SK-N-SH (cell line): Measurements from ENCODE around the gene LRP1. TPM values are rescaled to one million over a fixed set of nuclear protein-coding genes. Genes with fewer than 3 reads are reported as not detected.

ENCODE experiments used
- CTCF ChIA-PET: fragments of 300-600, 350-600 bp; formaldehyde crosslinking; extraction: SDS; loops from one replicate; lab custom pipeline; 2021; lab: Yijun Ruan, JAX
- POLR2A ChIA-PET: fragments of 350-600 bp; sonication (Branson Sonifier 250); formaldehyde crosslinking; extraction: SDS; loops from one replicate; lab custom pipeline; 2020; ENCODE audit warnings: antibody characterized with exemption, inconsistent platforms; lab: Yijun Ruan, JAX
- DNase-seq: peaks from one replicate; pipeline ENCODE4 v3.0.0; 2012
- H2AFZ ChIP-seq: fragments of 200-600 bp; sonication (generic); 2 replicates; pipeline ENCODE4 v1.8.1; 2016; ENCODE audit warnings: antibody characterized with exemption, mild to moderate bottlenecking, low read depth
- H3F3A ChIP-seq: fragments of 200-600 bp; sonication (generic); replicated peaks from 2 replicates; pipeline ENCODE3; 2016; ENCODE audit warnings: antibody characterized with exemption, mild to moderate bottlenecking; ENCODE audit not compliant: insufficient read depth
- H3K27ac ChIP-seq, 2 experiments: fragments of 200-500 bp in 1 of 2; fragments of 200-600 bp in 1 of 2; sonication (Bioruptor generic) in 1 of 2; sonication (generic), shearing (Covaris generic) in 1 of 2; 2 replicates each; pipeline versions ENCODE4 v1.5.1 to v1.6.1; 2014 to 2016; ENCODE audit warnings: low read depth in 2 of 2, inconsistent platforms in 1 of 2, low read length in 1 of 2, mild to moderate bottlenecking in 1 of 2, mixed read lengths in 1 of 2
- H3K27me3 ChIP-seq: fragments of 200-600 bp; sonication (generic), shearing (Covaris generic); 2 replicates; pipeline ENCODE4 v1.6.1; 2016; ENCODE audit warnings: mixed run types; ENCODE audit not compliant: insufficient read depth
- H3K36me3 ChIP-seq, 2 experiments: fragments of 200-500 bp in 1 of 2; fragments of 200-600 bp in 1 of 2; sonication (Bioruptor generic) in 1 of 2; sonication (generic) in 1 of 2; replicated peaks in 1 of 2; 2 replicates each; pipeline versions ENCODE3 to v1.5.1; 2014 to 2016; ENCODE audit warnings: low read length in 1 of 2, mild to moderate bottlenecking in 1 of 2; ENCODE audit not compliant: insufficient read depth in 2 of 2, control insufficient read depth in 1 of 2
- H3K4me1 ChIP-seq, 2 experiments: fragments of 200-500 bp in 1 of 2; fragments of 200-600 bp in 1 of 2; sonication (Bioruptor generic) in 1 of 2; sonication (generic), shearing (Covaris generic) in 1 of 2; 2 replicates each; pipeline versions ENCODE4 v1.5.1 to v1.6.1; 2014 to 2016; ENCODE audit warnings: low read depth in 1 of 2, low read length in 1 of 2, mixed run types in 1 of 2; ENCODE audit not compliant: insufficient read depth in 2 of 2, control insufficient read depth in 1 of 2
- H3K4me2 ChIP-seq: fragments of 200-600 bp; sonication (generic), shearing (Covaris generic); 2 replicates; pipeline ENCODE4 v1.6.1; 2017; ENCODE audit warnings: mixed run types
- H3K4me3 ChIP-seq, 2 experiments: fragments of 200-500 bp in 1 of 2; fragments of 200-600 bp in 1 of 2; sonication (Bioruptor generic) in 1 of 2; sonication (generic), shearing (Covaris generic) in 1 of 2; 2 replicates each; pipeline versions ENCODE4 v1.5.1 to v1.8.1; 2014 to 2016; ENCODE audit warnings: low read depth in 2 of 2, inconsistent platforms in 1 of 2, low read length in 1 of 2, mild to moderate bottlenecking in 1 of 2, mixed read lengths in 1 of 2, moderate library complexity in 1 of 2
- H3K79me2 ChIP-seq: fragments of 200-600 bp; sonication (generic); 2 replicates; pipeline ENCODE4 v1.8.1; 2017; ENCODE audit warnings: mild to moderate bottlenecking; ENCODE audit not compliant: insufficient read depth
- H3K9ac ChIP-seq: fragments of 200-600 bp; sonication (generic); 2 replicates; pipeline ENCODE4 v1.6.1; 2017; ENCODE audit warnings: mixed run types
- H3K9me2 ChIP-seq: fragments of 200-600 bp; sonication (generic); 2 replicates; pipeline ENCODE4 v1.6.1; 2017; ENCODE audit warnings: mixed run types
- H3K9me3 ChIP-seq: fragments of 200-600 bp; sonication (generic); 2 replicates; pipeline ENCODE4 v1.6.1; 2017; ENCODE audit warnings: mixed run types, mild to moderate bottlenecking, moderate library complexity
- H4K20me1 ChIP-seq: fragments of 200-600 bp; sonication (generic); 2 replicates; pipeline ENCODE4 v1.6.1; 2017; ENCODE audit warnings: mild to moderate bottlenecking, mixed run types; ENCODE audit not compliant: insufficient read depth
- CHD2 ChIP-seq: fragments of 150-350 bp; IDR thresholded peaks from 2 replicates; pipeline ENCODE4 v1.6.1; 2018; ENCODE audit warnings: low read length; ENCODE audit not compliant: partially characterized antibody
- EZH2phosphoT487 ChIP-seq: fragments of 200-600 bp; sonication (generic); IDR thresholded peaks from 2 replicates; pipeline ENCODE4 v1.6.1; 2017; ENCODE audit warnings: low read depth, mixed run types, mild to moderate bottlenecking, antibody characterized with exemption, moderate library complexity, borderline replicate concordance
- FOXJ3 ChIP-seq: sonication (generic); formaldehyde crosslinking; IDR thresholded peaks from 2 replicates; pipeline ENCODE4 v1.5.1; 2020; ENCODE audit warnings: mild to moderate bottlenecking, missing genetic modification reagents
- JUND ChIP-seq: IDR thresholded peaks from 2 replicates; pipeline ENCODE4 v1.4.0; 2012
- NRF1 ChIP-seq: IDR thresholded peaks from 2 replicates; pipeline ENCODE4 v1.6.1; 2012; ENCODE audit warnings: low read depth, mild to moderate bottlenecking, low read length
- POLR2AphosphoS5 ChIP-seq: IDR thresholded peaks from 2 replicates; pipeline ENCODE4 v1.6.1; 2012; ENCODE audit warnings: low read depth, low read length
- TAF1 ChIP-seq: IDR thresholded peaks from 2 replicates; pipeline ENCODE4 v1.6.1; 2012; ENCODE audit warnings: low read depth, mild to moderate bottlenecking, low read length, moderate library complexity, borderline replicate concordance
- USF1 ChIP-seq: IDR thresholded peaks from 2 replicates; pipeline ENCODE4 v1.4.0; 2012; ENCODE audit warnings: low read depth, borderline replicate concordance
- USF2 ChIP-seq: fragments of 150-350 bp; IDR thresholded peaks from 2 replicates; pipeline ENCODE4 v1.6.1; 2017; ENCODE audit warnings: antibody characterized with exemption, low read length, low read depth, borderline replicate concordance
- WGBS: methylation state at CpG from one replicate; pipeline ENCODE4 v1.1.6; 2017; ENCODE audit warnings: low lambda C conversion rate; 5-methylcytosine and 5-hydroxymethylcytosine counted together
- polyA plus RNA-seq, 3 experiments: library from polyadenylated mRNA; depleted of rRNA; stranded (reverse); fragments of >200 nt; gene quantifications; 2 replicates each; pipeline ENCODE4 v1.2.3, GENCODE V29; 2012
- TF ChIP-seq, protein P1 (sequence below): IDR thresholded peaks from 2 replicates; pipeline ENCODE4 v1.4.0; 2012; ENCODE audit warnings: low read depth, borderline replicate concordance

LRP1 gene
- polyA plus RNA-seq, 1 of the 3 experiments (the other 2 are of a cell fraction), result 55.0 TPM

GRCh38 chr12:57232156-57232756, 104.0 kb downstream of the LRP1 start:
- no peaks in the 10 kb centered on the region for H3K27me3 ChIP-seq
- H3K4me3 ChIP-seq, result no peak overlapping the region
- H3K9me3 ChIP-seq, result no peaks in the 10 kb centered on the region
- no peak overlapping the region for H3K9ac ChIP-seq
- H3F3A ChIP-seq, result peaks cover 3% of the 10 kb centered on the region
- H3K9me2 ChIP-seq, result no peaks in the 10 kb centered on the region
- ChIA-PET POLR2A (no interaction called here), CTCF (interaction anchor here (0.7 to 31.5 kb wide), 4 partner anchors 8 to 231 kb away, joined by 3 to 937 read pairs (median 138); partner anchors contain the start of gene NXPH4)
- no peak overlapping the region for H3K27ac ChIP-seq
- 96% methylated on average over 9 of the region's 19 CpGs for WGBS
- peaks cover 22 to 37% of the 10 kb centered on the region in 2 experiments for H3K36me3 ChIP-seq
- H3K4me2 ChIP-seq, result no peak overlapping the region
- H3K4me1 ChIP-seq, result peaks cover 0 to 31% of the 10 kb centered on the region in 2 experiments; a peak in 1 of 4 replicates
- H2AFZ ChIP-seq, result no peak overlapping the region
- DNase-seq, result no peak
- peaks cover 28% of the 10 kb centered on the region for H3K79me2 ChIP-seq
- TF ChIP-seq, protein P1, sequence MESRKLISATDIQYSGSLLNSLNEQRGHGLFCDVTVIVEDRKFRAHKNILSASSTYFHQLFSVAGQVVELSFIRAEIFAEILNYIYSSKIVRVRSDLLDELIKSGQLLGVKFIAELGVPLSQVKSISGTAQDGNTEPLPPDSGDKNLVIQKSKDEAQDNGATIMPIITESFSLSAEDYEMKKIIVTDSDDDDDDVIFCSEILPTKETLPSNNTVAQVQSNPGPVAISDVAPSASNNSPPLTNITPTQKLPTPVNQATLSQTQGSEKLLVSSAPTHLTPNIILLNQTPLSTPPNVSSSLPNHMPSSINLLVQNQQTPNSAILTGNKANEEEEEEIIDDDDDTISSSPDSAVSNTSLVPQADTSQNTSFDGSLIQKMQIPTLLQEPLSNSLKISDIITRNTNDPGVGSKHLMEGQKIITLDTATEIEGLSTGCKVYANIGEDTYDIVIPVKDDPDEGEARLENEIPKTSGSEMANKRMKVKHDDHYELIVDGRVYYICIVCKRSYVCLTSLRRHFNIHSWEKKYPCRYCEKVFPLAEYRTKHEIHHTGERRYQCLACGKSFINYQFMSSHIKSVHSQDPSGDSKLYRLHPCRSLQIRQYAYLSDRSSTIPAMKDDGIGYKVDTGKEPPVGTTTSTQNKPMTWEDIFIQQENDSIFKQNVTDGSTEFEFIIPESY, result no peak
- TF ChIP-seq USF1 (no peak), CHD2 (no peak), EZH2phosphoT487 (no peak), TAF1 (no peak), FOXJ3 (CRISPR knock-in tag) (no peak), USF2 (no peak), NRF1 (no peak), POLR2AphosphoS5 (no peak), JUND (no peak)
- no peaks in the 10 kb centered on the region for H4K20me1 ChIP-seq
